NCI-H146 (cell line): Measurements from ENCODE around the gene SPATA12.
"Not testable (repeated sequence)": the region's sequence is repeated elsewhere in the genome, so short reads cannot be mapped to it uniquely, and the experiment has no call there.

Experiments used
- DNase-seq: peaks from one replicate; lab custom pipeline; 2025; lab: John Stamatoyannopoulos, UW

Gene SPATA12

GRCh38 chr3:57083266-57083995 lies 23.0 kb downstream of the SPATA12 start:
- DNase-seq: not testable (repeated sequence)

GRCh38 chr3:57085211-57085610 lies 24.7 kb downstream of the SPATA12 start:
- no peak for DNase-seq

DNA sequence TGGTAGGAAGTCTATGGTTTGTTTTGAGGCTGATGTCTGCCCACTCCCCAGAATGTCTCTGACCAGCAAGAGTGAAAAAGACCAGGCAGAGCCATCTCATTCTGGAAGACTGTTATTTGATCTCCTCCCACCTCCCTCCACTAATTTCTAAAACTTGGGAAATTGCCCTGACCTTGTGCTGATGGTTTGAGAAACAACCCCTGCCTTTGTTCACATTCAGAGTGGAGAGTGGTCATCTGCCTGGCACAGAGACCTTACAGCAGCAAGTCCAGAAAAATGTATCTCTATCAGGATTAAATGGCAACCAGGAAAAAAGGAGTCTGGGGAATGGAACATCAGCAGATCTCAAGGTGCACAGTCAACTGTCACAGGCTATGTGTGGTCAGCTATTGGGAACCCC lies 25.7 kb downstream of the SPATA12 start:
- no peak for DNase-seq

DNA sequence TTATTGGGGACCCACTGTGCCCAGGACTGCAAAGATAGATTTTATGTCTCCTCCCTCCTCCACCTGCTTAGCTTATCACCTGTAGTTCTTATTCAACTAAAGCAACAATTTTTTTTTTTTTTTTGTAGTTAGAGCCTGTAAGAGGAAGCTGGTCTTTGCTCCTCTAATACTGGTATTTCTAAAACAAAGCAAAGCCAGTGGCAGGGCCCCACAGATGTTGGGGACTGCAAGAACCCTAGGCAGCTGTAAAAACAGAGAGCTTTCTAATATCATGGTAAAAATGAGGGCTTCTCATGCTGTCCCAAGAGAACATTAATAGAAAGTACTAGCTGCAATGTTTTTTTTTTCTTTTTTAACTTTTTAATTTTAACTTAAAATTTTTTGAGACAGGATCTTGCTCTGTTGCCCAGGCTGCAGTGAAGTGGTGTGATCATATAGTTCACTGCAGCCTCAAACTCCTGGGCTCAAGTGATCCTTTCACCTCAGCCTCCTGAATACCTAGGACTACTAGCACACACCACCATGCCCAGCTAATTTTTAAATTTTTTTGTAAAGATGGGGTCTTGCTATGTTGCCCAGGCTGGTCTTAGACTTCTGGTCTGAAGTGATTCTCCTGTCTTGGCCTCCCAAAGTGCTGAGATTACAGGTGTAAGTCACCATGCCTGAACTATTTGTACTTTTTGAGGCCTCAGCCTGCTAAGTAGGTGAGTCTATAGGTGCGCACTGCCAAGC lies 27.1 kb downstream of the SPATA12 start:
- DNase-seq: no peak

DNA sequence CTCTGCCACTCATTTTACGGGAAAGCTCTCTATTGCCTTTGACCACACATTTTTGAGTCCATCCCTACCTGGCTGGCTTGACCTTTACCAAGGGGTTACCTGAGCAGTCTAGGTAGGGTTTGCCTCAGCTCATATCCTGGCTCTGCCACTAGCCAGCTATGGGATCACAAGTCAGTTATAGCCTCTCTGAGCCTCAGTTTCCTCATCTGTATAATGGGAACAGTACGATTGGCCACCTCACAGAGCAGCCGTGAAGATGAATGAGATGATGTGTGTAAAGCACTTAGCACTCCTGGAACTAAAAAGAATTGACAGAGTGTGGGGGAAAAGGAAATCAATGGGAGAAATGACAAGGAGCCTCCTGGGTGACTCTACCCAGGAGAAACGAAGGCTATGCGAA lies 28.0 kb downstream of the SPATA12 start:
- no peak for DNase-seq

- DNase-seq: no peak
Measured at GRCh38 chr3:57089043-57089442, 28.6 kb downstream of the SPATA12 start.

GRCh38 chr3:57091521-57092273 lies 31.2 kb downstream of the SPATA12 start:
- no peak for DNase-seq

DNA sequence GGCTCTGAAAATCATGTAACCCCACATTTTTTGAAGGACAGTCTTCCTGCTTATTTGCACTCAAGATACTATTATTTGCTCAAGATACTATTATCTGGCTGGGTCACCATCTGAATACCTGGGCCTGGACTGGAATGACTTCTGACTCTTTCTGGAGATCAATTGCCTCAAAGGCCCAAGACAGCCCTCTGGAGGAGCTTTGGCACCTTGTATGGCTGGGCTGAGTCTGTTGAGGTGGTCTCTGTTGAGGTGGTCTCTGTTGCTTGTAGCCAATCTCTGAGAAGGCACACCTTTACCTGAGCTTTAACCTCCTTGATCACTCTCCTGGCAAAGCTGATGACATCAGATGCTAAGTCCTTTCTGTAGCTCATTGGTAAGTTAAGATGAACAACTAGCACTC lies 33.0 kb downstream of the SPATA12 start:
- DNase-seq: no peak

DNA sequence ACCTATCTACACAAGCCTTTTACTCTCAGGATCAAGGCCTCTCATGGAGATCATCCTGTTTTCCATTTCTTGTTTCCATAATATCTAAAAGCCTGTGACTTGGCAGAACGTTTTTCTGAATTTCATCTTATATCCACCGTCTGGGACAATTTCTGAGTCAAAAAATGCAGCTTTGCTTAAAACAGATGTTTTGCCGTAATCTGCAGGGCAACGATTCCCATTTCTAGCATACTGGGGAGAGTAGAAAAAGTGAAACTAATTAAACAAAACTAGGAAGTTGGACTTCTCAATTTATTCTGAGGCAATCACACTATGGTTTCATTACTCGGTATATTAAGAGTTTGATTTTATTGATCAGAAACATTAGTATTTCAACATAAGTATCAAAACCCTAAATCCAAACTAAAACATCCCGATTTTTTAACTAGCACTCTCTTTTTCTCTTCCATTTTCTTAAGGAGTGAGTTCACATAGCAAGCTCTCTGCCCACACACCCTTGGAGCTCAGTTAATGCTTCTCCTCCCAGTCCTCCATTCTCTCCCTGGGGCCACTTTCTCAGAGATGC lies 33.6 kb downstream of the SPATA12 start:
- no peak for DNase-seq

- no peak for DNase-seq
Measured at GRCh38 chr3:57094575-57094974, 34.1 kb downstream of the SPATA12 start.

GRCh38 chr3:57095363-57095762 lies 34.9 kb downstream of the SPATA12 start:
- no peak for DNase-seq

DNA sequence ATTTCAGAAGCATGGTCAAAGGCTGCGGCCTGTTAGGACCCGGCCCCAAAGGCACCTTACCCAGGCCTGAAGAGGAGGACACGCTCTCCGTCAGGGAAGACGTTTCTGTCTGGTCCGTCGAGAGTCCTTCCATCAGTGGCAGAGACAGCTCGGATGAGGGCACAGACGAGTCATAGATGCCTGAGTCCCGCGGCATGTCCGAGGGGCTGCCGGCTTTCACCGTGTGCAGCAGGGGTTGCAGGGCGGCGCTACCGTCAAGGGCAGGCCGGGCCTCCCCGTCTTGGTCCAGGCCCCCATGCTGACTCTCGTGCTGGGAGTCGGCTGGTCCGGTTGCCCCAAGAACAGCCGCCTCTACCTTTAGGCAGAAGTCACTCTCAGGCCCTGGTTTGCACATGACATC lies 37.1 kb downstream of the SPATA12 start:
- DNase-seq: no peak

GRCh38 chr3:57098418-57099310 lies 38.2 kb downstream of the SPATA12 start:
- DNase-seq: no peak

DNA sequence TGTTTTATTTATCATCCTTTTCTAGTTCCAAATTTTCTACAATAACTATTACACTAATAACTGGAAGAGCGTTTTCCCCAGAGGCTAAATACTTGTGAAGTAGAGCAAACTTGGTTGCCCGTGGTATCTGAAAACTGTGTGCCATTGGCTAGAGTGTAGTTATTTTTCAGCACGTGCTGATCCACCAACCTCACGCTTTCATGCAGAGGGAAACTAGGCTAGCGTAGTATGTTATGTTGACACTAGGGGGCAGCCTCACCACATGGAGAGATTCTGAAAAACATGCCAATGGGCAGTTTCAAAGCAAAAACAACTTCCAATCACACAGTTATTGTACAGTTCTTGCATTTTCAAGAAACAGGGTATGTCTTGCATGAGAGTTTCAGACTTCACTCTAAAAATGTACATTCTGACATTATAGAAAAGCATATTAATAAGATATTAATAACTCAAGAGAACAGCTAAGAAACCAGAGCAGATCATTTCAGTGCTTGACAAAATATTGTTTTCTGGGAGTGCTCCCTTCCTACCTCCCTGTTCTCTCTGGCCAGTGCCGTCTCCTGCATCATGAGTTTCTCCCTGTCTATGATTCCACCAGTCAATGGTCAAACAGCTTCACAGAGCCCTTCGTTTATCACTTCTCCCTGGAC lies 39.7 kb downstream of the SPATA12 start:
- DNase-seq: peak; percentile 29

- DNase-seq: no peak
Measured at GRCh38 chr3:57105585-57105984, 45.1 kb downstream of the SPATA12 start.

- no peak for DNase-seq
Measured at GRCh38 chr3:57108684-57109083, 48.2 kb downstream of the SPATA12 start.

GRCh38 chr3:57109437-57110199 lies 49.2 kb downstream of the SPATA12 start:
- DNase-seq: no peak

GRCh38 chr3:57110214-57110613 lies 49.8 kb downstream of the SPATA12 start:
- DNase-seq: no peak

DNA sequence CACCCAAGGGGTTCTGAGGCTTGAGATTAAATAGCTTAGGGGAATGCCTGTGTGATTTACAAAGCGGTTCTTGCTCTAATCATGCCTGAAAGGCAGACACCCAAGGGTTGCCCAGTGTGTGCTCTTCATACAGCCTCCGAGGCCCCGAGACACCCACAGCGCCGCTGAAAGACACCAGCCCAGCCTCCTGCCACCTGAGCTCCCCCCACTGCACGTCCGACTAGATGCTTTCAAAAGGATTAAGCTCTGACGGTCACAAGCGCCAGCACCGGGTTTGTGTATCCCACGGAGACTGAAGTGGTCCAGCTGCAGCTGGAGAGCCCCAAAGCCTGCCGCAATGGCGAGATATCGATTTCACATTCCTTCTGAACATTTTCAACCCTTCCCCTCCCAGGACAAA lies 50.3 kb downstream of the SPATA12 start:
- DNase-seq: peak; percentile 95

GRCh38 chr3:57112206-57112605 lies 51.7 kb downstream of the SPATA12 start:
- DNase-seq: peak; percentile 11
